BJ (cell line): ENCODE data around the gene PLCXD3. TPM values are rescaled to one million over a fixed set of nuclear protein-coding genes. Genes with fewer than 3 reads are reported as not detected.
A peak's percentile ranks its signal among the peaks of the same experiment; 100 is the strongest.

Experiments
- CTCF ChIA-PET: fragments of 350-600 bp; formaldehyde crosslinking; extraction: SDS; loops from one replicate; lab custom pipeline; 2021; ENCODE audit warnings: antibody characterized with exemption, inconsistent platforms; lab: Yijun Ruan, JAX
- POLR2A ChIA-PET: fragments of 300-600 bp; sonication (Branson Sonifier 250); formaldehyde crosslinking; extraction: SDS; loops from one replicate; lab custom pipeline; 2021; ENCODE audit warnings: antibody characterized with exemption; lab: Charles Lee
- DNase-seq: peaks from one replicate; pipeline ENCODE4 v3.0.0-alpha.2; 2011; ENCODE audit warnings: low read depth
- H3K27me3 ChIP-seq: 2 replicates; pipeline ENCODE4 v1.6.0; 2011; ENCODE audit warnings: low read length; ENCODE audit not compliant: control insufficient read depth, insufficient read depth
- H3K36me3 ChIP-seq: 2 replicates; pipeline ENCODE4 v1.5.1; 2011; ENCODE audit warnings: low read length; ENCODE audit not compliant: control insufficient read depth, insufficient read depth
- H3K4me3 ChIP-seq: 2 replicates; pipeline ENCODE4 v1.5.1; 2011; ENCODE audit warnings: low read depth, mild to moderate bottlenecking, control low read depth, low read length
- CTCF ChIP-seq: IDR thresholded peaks from 2 replicates; pipeline ENCODE4 v1.5.1; 2011; ENCODE audit warnings: low read depth, mild to moderate bottlenecking, control low read depth, inconsistent platforms, low read length, moderate library complexity; ENCODE audit not compliant: insufficient read depth
- polyA plus RNA-seq: library from polyadenylated mRNA; depleted of rRNA; stranded (reverse); fragments of >200 nt; gene quantifications from 2 replicates; pipeline ENCODE4 v1.2.3, GENCODE V29; 2011

PLCXD3 gene
- polyA plus RNA-seq, 1 experiment = 0.05 TPM

- no peak for TF ChIP-seq CTCF
- Histone ChIP-seq H3K36me3 (no peaks in the 10 kb centered on the region), H3K27me3 (no peaks in the 10 kb centered on the region; the same call in 1 of the 2 replicates), H3K4me3 (no peak overlapping the region)
- POLR2A ChIA-PET = no interaction called here
- CTCF ChIA-PET = no interaction called here
- no peak for DNase-seq
These were observed 29.1 kb upstream of the PLCXD3 start for GRCh38 chr5:41539454-41539853.

GRCh38 chr5:41537581-41537980 lies 27.2 kb upstream of the PLCXD3 start:
- H3K27me3 ChIP-seq = no peaks in the 10 kb centered on the region; the same call in 1 of the 2 replicates
- TF ChIP-seq CTCF = no peak
- CTCF ChIA-PET = no interaction called here
- no peak overlapping the region for H3K4me3 ChIP-seq
- DNase-seq = no peak
- POLR2A ChIA-PET = no interaction called here
- H3K36me3 ChIP-seq = no peaks in the 10 kb centered on the region

GRCh38 chr5:41532485-41532884 lies 22.1 kb upstream of the PLCXD3 start:
- TF ChIP-seq CTCF = no peak
- Histone ChIP-seq H3K27me3 (no peaks in the 10 kb centered on the region), H3K36me3 (no peaks in the 10 kb centered on the region), H3K4me3 (no peak overlapping the region)
- POLR2A ChIA-PET = no interaction called here
- CTCF ChIA-PET = no interaction called here
- no peak for DNase-seq

GRCh38 chr5:41527201-41527779 lies 16.9 kb upstream of the PLCXD3 start:
- ChIA-PET POLR2A (no interaction called here), CTCF (no interaction called here)
- no peaks in the 10 kb centered on the region for H3K27me3 ChIP-seq
- H3K36me3 ChIP-seq = no peaks in the 10 kb centered on the region
- DNase-seq = peak; percentile 93
- no peak overlapping the region for H3K4me3 ChIP-seq
- TF ChIP-seq CTCF = no peak

GRCh38 chr5:41526699-41527098 lies 16.3 kb upstream of the PLCXD3 start:
- POLR2A ChIA-PET = no interaction called here
- H3K4me3 ChIP-seq = no peak overlapping the region
- H3K36me3 ChIP-seq = no peaks in the 10 kb centered on the region
- H3K27me3 ChIP-seq = no peaks in the 10 kb centered on the region
- CTCF ChIA-PET = no interaction called here
- DNase-seq = no peak
- TF ChIP-seq CTCF = no peak
